T follicular helper cell (primary cell): ENCODE data around the gene ZFYVE27.

Source experiments
- DNase-seq: peaks from one replicate; pipeline ENCODE4 v3.0.0-alpha.2; 2020; ENCODE audit warnings: low read depth

Gene ZFYVE27

DNA sequence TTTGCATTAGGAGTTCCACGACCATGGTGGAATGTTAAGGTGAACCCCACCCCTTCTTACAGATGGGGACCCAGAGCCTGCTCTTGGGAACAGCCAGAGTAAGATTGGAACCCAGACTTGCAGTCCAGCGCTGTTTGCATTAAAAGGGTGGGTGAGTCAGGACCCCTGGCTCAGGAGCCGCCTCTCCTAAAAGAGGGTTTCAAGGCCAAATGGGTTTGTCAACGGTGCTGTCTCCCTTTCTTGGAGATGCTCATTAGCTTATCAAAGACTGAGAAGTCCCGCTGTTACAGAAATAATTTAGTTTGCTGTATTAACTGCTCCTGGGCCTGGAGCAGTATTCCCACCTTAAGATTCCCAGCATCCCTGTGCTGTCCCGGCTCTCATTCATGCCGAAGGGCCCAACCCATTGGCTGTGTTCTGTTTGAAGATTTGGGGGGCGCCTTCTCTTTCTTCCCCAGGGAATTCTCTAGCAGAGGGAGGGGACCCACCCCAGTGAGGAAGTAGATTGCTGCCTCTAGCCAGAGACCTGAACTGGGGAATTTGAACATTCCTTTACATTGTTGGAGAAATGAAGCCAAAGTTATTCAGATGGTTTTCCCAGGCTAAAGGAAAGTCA, 21.6 kb upstream of the ZFYVE27 start:
- no peak for DNase-seq

DNA sequence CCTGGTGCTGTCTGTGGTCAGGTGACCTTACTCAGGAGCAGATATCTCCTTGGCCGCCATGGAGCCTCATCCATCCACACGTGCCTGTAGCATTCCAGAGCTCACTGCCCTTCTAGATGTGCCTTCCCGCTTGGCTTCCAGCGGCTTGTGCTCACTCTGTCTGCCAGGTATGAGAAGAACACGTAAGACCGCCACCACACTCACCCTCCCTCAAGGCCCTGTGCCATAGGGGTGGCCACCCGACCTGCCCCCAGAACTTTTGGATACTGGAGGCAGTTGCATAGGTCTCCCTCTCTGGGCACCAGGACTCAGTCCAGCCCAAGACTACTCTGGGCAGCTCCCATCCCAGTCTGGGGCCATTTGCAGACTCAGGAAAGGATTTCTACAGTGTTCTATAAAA, 19.3 kb upstream of the ZFYVE27 start:
- DNase-seq, result no peak

DNA sequence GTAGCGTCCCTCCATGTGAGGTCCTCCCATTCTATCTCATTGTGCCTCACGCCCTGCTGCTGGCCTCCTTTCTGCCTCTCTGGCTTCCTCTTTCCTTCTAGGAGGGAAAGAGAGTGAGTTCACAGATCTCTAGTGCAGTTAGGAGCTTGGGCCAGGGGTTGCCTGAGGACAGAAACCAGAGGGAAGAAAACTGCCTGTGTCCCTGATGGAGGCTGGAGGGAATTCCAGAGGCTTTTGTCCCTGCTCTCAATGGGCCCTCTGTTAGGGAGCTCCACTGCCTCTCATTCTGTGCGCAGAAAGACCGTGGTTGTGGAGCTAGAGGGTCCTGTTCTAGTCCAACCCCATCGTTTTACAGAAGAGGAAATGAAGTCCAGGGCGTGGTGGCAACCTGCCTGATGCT, 18.8 kb upstream of the ZFYVE27 start:
- no peak for DNase-seq

DNA sequence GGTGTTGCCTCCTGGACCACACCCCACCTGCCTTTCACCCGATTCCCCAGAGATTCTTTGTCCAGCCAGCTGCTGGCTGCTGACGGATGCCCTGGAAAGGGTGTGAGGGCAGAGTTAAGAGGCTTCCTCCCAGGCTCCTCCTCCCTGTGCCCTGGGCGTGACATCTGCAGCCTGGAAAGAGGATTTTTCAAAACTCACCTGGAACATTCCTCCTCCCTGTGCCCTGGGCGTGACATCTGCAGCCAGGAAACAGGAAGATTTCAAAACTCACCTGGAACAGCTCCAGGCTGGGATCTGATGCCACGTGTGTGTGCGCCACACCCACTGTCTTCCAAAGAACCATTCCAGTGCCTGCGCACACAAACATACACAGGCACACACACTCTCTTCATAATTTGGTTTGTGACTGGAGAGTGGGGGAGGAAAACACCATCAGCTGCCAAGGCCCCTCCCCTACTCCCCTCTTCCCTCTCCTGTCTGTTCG, 18.2 kb upstream of the ZFYVE27 start:
- no peak for DNase-seq

DNA sequence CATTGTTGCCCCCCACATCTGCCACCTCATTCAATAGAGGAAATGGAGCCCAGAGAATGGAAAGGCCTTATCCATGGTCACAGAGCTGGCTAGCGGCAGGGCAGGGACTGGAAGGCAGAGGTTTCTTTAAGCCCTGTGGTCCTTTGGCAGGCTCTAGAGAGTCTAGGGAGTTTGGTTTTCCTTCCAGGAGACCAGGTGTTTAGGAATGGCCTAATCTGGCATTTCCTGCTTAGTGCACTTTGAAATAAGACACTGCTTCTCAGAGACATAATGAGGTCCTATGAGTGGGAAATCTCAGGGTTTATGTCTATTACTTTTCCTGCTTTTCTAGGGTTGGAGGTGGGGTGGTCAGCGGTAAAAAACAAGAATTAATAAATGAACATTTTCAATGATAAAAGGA, 17.3 kb upstream of the ZFYVE27 start:
- DNase-seq, result no peak

DNA sequence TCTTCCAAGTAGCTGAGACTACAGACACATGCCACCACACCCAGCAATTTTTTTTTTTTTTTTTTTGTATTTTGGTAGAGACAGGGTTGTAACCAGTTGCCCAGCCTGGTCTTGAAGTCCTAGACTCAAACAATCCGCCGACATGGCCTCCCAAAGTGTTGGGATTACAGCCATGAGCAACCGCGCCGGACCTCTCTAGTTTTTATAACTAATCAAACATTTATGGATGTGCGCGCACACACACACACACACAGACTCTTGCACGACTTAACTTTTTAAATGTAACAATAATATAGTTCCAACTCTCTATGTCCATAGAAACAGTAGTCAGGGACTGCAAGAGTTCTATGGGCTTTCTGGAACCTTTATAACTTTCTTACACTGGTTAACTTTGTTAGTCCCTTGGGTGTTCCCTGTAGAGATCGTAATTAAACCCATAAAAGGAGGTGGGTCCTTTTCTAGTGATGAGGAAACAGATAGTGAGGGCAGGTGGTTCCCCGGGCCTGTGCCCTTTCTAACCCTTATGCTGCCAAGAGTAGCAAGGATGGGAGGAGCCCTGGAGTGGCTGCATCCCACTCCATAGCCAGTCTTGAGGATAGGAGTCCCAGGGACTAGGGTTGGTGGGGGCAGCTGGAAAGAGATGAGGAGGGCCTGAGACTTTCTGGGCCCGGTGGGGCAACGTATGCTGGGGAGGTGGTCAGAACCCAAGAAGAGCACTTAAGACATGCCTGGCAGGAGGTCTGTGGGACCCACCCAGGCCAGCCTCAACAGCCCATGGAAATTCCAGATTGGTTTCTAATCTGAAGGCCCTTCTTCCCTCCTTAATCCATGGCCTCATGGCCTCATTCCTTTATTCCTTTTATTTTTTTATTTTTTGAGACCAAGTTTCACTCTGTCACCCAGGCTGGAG, 14.8 kb upstream of the ZFYVE27 start:
- no peak for DNase-seq

DNA sequence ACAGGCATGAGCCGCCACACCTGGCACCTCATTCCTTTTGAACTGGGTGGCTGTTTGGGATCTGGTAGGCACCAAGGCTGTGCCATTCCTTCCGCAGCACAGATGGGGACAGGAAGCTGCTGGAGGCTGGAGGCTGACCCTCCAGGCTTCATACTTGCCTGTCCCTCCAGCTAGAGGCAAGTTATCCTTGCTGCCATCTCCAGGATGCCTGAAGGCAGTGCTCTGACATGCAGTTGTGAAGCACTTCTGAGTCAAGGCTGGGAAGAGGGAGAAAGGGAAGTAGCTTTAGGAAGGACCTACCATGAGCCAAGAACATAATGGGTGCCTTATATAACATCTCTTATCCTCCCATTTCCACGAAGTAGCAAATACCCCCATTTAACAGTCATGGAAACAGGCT, 13.9 kb upstream of the ZFYVE27 start:
- no peak for DNase-seq

DNA sequence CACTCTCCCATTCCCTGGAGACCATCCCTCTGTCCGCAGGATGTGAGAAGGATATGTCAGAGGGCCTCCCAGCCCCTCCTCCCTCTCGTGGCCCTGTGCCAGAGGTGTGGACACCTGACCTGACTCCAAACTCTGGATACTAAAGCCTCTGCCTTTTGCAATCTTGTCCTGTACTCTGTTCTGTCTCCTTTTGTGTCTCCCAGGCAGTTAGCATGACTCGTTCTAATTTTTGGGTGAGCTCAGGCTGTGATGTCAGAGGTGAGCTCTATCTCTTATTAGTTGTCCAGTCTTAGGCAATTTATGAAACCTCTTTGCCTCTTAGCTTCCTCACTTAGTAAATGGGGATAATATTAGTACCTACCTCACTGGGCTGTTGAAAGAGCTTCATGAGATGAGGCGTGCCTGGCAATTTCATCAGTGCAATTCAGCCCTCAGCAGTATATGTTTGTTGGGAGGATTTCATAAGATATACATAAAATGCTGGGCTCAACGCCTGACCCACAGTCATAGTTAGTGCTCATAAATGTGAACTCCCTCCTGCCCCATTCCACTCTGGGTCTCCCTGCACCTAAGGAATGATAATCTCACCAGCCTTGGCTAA, 12.5 kb upstream of the ZFYVE27 start:
- no peak for DNase-seq

DNA sequence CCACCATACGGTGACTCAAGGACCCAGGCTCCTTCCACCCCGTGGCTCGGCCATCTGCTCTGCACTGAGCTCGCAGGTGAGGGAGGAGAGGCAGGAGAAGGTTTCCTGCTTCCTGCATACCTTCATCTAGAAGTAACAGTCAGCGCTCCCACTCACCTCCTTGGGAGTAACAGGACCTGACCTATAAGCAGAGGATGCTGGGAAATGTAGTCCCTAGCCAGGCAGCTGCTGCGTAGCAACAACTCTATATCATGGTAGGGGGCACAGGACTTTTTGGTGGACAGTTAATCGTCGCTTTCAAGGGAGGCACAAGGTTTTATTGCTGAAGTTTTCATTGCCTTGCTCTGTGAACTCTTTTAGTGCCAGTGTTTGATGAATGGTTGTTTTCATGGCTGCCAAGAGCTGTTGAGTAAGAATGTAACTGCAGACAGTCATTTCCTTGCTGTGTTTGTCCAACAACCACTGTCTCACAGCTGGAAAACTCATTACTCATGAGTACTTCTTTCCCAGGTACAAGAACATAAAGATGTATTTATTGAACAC, 10.2 kb upstream of the ZFYVE27 start:
- DNase-seq, result no peak

DNA sequence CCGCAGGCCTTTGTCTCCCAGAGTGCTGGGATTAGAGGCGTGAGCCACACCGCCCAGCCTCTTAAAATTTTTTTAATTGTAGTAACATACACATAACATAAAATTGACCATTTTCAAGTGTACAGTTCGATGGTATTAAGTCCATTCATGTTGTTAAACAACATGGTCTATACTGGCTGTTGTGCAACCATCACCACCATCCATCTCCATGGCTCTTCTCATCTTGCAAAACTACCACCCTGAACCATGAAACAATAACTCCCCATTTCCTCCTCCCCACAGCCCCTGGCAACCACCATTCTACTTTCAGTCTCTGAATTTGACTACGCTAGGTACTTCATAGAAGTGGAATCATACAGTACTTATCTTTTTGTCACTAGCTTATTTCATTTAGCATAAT, 7.9 kb upstream of the ZFYVE27 start:
- DNase-seq, result no peak

DNA sequence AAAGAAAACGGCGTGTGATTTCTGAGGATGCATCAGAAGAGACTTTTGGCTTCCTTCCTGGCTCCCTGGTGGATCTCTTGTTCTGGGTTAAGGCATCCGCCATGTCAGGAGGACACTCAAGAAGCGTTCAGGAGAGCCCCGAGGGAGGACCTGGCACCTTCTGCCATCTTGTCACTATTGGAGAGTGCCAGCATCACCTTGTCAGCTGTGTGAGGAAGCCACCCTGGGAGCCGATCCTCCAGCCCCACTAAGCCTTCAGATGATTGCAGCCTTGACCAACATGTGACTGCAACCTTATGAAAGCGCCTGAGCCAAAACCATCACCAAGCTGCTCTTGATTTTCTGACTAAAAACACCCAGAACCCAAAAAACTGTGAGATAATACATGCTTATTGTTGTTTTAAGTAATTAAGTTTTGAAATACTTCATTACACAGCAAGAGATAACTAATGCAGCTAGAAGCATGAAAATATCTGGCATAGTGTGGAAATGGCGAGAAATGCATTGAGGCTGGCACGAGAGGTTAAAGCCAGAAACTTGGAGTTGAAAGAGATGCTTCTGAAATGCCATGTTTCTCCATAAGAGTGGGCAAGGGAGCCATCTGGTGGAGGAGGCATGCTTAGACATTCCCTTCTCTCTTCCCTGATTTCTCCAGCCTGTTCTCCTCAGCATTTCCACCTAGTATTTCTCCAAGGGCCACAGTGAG, 5.4 kb upstream of the ZFYVE27 start:
- peak; percentile 50 for DNase-seq

DNA sequence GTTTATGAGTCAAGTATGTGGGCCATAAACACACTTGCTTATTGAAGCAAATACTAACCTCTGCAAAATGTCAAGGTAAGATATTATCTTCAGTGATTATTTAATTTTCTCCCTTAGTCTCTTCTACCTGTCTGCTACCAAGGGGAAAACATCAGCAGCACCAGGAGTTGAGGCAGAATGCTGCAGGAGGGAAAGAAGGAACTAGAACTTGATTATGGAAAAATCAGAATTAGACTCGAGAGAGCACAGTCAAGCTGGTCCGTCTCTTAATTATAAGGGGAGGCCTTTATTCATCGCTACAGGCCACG, 4.9 kb upstream of the ZFYVE27 start:
- no peak for DNase-seq

DNA sequence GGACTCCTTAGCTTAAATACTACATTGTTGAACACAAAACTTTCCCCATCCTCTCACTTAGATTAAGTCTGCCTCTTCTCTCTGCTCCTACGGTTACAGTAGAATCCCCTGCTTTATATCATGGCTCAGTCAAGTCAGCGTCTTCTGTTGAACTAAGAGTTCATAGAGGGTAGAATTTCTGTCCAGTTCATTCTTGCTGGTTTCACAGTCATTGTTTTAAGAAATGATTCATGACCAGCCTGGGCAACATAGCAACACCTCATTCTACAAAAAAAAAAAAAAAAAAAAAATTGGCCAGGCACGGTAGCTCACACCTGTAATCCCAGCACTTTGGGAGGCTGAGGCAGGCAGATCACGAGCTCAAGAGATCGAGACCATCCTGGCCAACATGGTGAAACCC, 3.7 kb upstream of the ZFYVE27 start:
- no peak for DNase-seq

DNA sequence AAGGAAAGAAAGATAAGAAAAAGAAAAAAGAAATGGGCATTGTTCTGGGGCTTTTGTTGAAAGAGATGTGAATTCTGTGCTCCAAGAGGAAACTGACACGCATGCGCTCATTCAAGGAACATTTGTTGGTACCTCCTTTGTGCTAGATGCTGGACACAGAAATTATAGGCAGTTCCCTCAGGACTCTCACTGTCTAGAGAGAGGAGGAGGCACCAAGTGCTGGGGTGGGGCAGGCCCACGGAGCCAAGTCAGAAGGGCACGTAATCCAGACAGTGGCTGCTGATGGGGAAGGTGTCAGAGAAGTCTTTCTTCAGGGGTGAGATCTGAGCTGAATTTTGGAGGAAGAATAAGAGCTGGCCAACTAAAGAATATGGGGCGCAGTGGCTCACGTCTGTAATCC, 2.9 kb upstream of the ZFYVE27 start:
- DNase-seq, result no peak

DNA sequence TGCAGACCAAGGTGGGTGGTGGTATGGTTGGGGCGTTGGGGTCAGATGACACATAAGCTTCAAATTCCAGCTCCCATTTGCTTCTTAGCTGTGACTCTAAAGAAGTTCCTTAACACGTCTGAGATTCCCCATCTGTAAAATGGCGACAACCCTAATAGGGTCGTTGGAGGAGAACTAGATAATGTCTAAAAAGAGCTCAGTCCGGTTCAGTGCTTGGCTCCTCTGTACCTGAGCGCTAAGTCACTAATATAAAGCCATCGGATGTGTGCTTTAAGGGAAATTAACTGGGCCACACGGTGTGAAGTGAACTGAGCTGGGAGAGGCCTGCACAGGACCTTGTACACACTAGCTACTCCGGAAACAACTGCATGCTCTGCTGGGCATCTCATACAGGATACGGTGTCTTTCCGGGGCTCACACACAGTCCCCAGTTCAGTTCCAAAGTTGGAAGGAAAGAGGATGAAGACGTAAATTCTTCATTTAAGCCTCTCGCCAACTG, 476 bp upstream of the ZFYVE27 start:
- no peak for DNase-seq

DNA sequence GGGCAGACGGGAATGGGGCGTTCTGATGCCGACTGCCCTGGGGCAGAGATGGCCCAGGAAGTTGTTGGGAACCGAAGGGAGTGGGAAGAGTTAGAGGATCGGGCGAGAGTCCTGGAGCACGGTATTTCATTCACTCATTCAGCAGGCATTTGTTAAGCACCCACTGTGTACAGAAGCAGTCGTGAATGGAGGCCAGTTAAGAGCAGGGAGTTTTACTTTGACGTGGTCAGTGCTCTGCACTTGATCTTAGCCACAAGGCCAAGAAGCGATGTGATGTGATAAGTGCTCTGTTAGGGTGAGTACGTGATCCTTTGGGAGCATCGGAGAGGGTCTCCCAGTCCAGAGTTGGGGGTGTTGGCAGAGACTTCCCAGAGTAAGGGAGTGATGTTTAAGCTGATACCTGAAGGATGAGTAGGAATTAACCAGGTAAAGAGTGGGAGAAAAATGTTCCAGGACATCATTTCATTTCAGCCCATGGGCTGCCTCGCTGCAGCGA, 890 bp downstream of the ZFYVE27 start:
- no peak for DNase-seq

DNA sequence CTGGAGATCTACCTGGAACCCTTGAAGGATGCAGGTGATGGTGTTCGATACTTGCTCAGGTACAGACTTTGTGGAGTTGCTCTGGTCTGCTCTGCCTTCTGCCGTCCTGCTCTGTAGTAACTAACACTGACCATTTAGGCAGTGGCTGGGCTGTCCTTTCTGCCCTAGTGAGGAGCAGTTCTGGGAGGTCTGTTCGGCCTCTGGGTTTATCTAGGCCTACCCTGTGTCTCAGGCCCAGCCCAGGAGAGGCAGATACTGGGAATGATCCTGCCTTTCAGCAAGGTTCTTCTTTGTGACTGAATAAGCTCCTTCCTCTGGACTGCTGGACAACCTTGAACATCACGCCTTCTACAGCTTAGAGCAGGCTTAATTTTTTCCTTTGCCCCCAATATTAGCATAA, 1.7 kb downstream of the ZFYVE27 start:
- no peak for DNase-seq

DNA sequence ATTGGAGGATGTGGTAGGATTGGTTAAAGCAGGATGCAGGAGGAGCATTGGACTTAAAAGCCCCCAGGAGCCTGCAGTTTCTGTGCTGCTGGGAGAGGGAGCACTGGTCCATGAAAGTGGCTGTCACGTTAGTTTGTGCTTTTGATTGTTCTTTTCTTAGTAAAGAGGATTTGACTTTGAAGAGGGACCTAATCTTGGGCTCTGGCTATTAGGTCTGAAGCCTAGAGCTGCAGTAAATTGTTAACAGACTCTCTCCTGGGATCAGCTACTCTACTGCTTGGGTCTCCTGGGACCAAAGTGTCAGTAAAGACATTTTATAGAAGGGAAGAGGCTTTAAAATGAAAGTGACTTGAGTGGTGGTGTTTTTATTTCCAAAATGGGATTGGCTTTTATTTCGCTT, 3.7 kb downstream of the ZFYVE27 start:
- no peak for DNase-seq

DNA sequence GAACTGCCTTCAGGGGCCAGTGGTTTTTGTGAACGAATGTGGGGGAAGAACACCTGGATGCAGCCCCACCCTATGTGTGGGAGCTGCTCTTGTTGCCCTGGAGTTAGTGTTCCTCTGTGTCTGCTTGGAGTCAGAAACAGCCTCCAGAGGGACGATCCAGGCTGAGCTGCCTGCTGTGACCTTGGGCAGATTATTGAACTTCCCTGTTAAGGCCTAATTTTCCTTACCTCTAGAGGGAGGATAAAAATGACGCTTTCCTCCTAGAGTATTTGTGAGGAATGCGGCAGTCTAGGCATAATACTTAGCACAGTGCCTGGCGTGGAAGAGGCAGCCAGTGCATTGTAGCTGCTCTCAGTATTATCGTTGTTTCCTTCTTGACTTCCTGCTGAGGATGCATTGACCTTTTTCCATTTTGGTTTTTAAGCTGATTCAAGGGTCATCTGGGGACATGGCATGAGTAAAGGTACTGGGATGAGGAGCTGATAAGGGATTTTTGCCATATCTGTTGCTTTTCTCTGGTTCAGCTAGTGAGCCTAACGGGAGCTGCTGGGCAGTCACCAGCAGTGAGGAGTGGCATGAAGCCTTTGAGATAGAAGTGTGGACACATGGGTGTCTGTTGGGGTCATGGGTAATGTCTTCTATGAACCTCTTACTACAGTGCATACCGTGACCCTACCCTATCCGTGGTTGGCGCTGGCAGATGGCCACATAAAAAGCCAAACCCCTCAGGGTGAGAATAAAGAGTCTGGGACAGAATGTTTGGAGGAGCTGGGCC, 6.4 kb downstream of the ZFYVE27 start:
- no peak for DNase-seq

DNA sequence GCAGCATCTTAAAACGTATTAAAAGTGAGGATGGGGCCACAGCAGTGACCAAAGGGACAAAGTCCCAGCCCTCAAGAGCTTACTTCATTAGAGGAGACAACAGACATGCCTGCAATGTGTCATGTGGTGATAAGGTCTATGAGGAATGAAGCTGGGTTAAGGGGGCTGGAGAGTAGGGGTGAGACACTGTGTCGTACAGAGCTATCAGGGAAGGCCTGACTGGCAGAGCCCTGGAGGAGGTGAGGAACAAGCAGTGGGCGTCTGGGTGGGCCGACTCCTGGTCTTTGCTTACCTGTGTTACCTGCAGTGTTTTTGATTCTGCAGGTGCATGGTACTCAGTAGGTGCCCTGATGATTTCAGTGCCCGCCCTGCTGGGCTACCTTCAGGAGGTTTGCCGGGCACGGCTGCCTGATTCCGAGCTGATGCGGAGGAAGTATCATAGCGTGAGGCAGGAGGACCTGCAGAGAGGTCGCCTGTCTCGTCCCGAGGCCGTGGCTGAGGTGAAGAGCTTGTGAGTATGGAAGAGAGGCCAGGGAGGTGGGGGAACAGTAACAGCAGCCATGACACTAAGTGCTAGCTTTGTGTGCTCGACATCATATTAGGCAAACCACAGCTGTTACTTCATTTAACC, 7.6 kb downstream of the ZFYVE27 start:
- no peak for DNase-seq

DNA sequence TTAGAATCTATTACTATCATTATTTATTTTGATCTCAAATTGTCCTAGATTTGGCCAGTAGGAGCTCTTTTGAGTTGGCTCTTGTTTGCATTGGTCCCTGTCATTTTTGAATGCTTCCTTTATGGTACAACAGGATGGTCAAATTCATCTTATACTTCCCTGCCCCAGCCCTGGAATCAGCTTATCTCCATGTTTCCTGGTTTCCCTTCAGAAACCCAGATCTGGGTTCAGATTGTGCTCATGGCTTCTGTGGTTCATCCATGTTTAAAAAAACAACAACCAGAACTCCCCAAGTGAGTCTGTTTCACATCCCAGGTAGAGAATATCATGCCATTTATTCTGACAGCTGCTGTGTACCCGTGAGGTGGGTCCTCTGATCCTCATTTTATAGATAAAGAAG, 10.6 kb downstream of the ZFYVE27 start:
- DNase-seq, result no peak
